HUES64 (cell line): ENCODE results near the gene DSN1.

Source experiments
- H3K27ac ChIP-seq: 2 replicates; pipeline ENCODE4 v1.7.0; 2013; ENCODE audit warnings: low read depth, low read length, inconsistent platforms
- H3K27me3 ChIP-seq: 2 replicates; pipeline ENCODE4 v1.6.1; 2013; ENCODE audit warnings: mild to moderate bottlenecking, low read length; ENCODE audit not compliant: insufficient read depth
- H3K36me3 ChIP-seq: 2 replicates; pipeline ENCODE4 v1.6.1; 2013; ENCODE audit warnings: mild to moderate bottlenecking, low read length; ENCODE audit not compliant: insufficient read depth
- H3K4me1 ChIP-seq: 2 replicates; pipeline ENCODE4 v1.6.1; 2013; ENCODE audit warnings: mild to moderate bottlenecking, low read length, moderate library complexity; ENCODE audit not compliant: insufficient read depth
- H3K4me3 ChIP-seq: 2 replicates; pipeline ENCODE4 v1.5.1; 2013; ENCODE audit warnings: mild to moderate bottlenecking, low read length, moderate library complexity
- H3K9ac ChIP-seq: 2 replicates; pipeline ENCODE4 v1.6.1; 2013; ENCODE audit warnings: mild to moderate bottlenecking, low read depth, low read length
- H3K9me3 ChIP-seq: 2 replicates; pipeline ENCODE4 v1.6.1; 2013; ENCODE audit warnings: low read depth, low read length; ENCODE audit not compliant: insufficient read depth
- WGBS: fragments of 150-250, 120-280 bp; methylation state at CpG from one replicate; pipeline ENCODE4 v1.1.7; 2013; ENCODE audit warnings: missing lambda C conversion rate; 5-methylcytosine and 5-hydroxymethylcytosine counted together

Gene DSN1

DNA sequence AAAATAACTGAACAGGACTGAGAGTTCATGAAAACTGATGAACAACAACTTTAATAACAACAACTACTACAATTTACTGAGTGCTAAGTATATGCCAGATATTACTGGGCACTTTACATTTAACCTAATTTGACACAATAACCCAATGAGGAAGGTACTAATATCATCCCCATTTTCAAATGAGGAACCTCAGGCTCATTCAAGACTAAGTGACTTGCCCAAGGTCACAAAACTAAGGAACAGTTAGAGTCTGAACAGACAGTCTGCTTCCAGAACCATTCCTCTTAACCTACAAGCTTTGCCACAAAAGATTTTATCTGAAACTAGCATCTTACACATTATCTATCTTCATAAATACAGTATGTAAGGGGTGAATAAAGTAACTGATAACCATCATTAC is 17.1 kb downstream of the DSN1 start:
- Histone ChIP-seq H3K27ac (no peak overlapping the region), H3K27me3 (no peaks in the 10 kb centered on the region), H3K9me3 (no peaks in the 10 kb centered on the region), H3K36me3 (peaks cover 73% of the 10 kb centered on the region), H3K4me1 (no peaks in the 10 kb centered on the region), H3K4me3 (no peak overlapping the region), H3K9ac (no peak overlapping the region)

DNA sequence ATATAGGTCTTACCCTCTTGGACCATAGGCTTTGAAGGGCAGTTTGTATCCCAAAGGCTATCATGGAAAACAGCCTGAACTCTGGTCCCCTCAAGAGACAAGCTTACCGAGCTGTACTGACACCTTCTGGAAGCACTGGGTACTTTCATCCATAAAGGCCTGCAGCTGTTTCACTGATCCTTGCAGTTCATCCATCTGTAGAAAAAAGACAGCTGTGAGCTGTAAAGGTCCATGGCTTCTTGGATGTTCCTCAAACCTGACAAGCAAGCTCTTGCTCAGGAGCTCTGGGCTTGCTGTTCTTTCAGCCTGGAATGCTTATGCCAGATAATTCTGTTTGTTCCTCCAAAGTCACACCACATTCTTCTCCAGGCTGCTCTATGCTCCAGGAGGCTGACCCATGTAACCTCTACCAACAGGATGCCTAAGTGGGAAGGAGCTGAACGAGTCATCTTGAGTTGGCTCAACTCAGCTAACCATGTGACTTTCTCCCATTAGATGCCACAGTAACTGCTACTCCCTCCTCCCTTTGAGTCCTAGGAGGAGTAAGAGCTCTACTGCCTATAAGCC is 18.8 kb downstream of the DSN1 start:
- WGBS, result 62% methylated on average over 2 of the region's 2 CpGs
- Histone ChIP-seq H3K4me1 (no peaks in the 10 kb centered on the region), H3K36me3 (peaks cover 68% of the 10 kb centered on the region), H3K27me3 (no peaks in the 10 kb centered on the region), H3K4me3 (no peak overlapping the region), H3K9me3 (no peaks in the 10 kb centered on the region), H3K27ac (no peak overlapping the region), H3K9ac (no peak overlapping the region)

- peaks cover 59% of the 10 kb centered on the region for H3K36me3 ChIP-seq
- no peaks in the 10 kb centered on the region for H3K9me3 ChIP-seq
- 97% methylated on average over 5 of the region's 5 CpGs for WGBS
- no peak overlapping the region for H3K9ac ChIP-seq
- H3K4me3 ChIP-seq, result no peak overlapping the region
- no peaks in the 10 kb centered on the region for H3K27me3 ChIP-seq
- no peak overlapping the region for H3K27ac ChIP-seq
- no peaks in the 10 kb centered on the region for H3K4me1 ChIP-seq
Measured at GRCh38 chr20:36752582-36752981, 21.0 kb downstream of the DSN1 start.

- H3K9ac ChIP-seq, result peak within 1 kb of the TSS; percentile 61
- WGBS, result 5% methylated on average over 63 of the region's 63 CpGs
- H3K4me1 ChIP-seq, result peaks cover 9% of the 10 kb centered on the region
- no peaks in the 10 kb centered on the region for H3K9me3 ChIP-seq
- peaks cover 4% of the 10 kb centered on the region for H3K36me3 ChIP-seq
- H3K27me3 ChIP-seq, result peaks cover 6% of the 10 kb centered on the region; the same call in 1 of the 2 replicates
- peak within 1 kb of the TSS; percentile 67; the same call in 1 of the 2 replicates for H3K27ac ChIP-seq
- peak within 1 kb of the TSS; percentile 96 for H3K4me3 ChIP-seq
Measured at GRCh38 chr20:36745927-36746659, 27.5 kb downstream of the DSN1 start, which contains the start of gene NDRG3. TSS of gene NDRG3 (minus strand) at chr20:36746090. CDS start at chr20:36721735, 24,355 bp downstream.

DNA sequence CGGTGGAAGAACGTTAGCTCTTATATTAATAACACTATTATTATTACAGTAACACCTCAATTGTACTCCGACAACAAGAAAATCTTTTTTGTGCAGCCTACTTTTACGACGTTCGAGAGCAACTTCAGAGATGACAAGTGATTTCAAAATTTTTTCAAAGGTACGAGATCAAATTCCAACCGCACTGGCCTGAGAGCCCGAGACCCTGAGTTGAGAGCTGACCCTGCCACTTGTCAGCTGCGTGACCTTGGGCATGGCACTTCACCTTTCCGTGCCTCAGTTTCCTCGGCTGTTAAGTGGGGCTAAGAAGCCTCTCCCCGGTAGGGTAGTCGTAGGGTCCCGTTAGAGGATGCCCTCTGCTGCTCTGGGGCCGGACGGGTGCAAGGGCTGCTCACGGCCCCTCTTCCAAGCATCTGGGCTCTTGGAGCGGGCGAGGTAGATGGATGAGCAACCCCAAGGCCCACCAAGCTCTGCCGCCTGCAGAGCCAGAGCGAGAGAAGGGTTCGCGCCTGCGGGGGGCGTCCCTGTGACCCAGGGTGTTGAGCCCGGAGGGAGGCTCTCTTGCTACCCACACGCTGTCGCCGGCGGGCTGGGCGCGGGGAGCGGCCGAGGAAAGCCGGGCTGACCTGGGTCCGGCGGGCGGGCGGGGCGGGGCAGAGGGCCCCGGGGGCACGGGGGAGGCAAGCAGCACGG is 28.2 kb downstream of the DSN1 start:
- H3K27ac ChIP-seq, result no peak overlapping the region
- 4% methylated on average over 44 of the region's 44 CpGs for WGBS

GRCh38 chr20:36744764-36745191 is 28.8 kb downstream of the DSN1 start:
- H3K9ac ChIP-seq, result no peak overlapping the region

More for the DNA sequence above, 28.2 kb downstream of the DSN1 start:
- peaks cover 6% of the 10 kb centered on the region; the same call in 1 of the 2 replicates for H3K27me3 ChIP-seq
- no peaks in the 10 kb centered on the region for H3K9me3 ChIP-seq
- peak overlapping the region; percentile 61; the same call in 1 of the 2 replicates for H3K9ac ChIP-seq
- H3K36me3 ChIP-seq, result no peaks in the 10 kb centered on the region
- H3K4me3 ChIP-seq, result peak overlapping the region; percentile 96
- H3K4me1 ChIP-seq, result peaks cover 9% of the 10 kb centered on the region

DNA sequence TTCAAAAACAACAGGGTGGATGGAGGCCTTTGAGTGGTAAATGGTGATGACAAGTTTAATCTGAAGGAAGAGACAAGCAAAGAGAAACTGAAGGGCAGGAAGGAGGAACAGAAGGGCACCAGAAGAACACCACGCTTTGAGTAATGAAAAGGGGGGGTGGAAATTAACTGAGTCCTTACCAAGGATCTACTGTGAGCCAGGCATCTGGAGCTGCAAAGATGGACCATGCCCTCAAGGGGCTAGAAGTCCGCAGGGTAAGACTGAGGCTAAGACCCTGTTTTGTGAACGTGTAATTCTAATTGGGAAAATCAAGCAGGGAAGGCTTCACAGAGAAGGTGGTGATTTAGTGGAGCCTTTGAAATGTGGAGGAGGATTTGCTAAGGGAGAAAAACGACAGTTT is 29.3 kb downstream of the DSN1 start:
- Histone ChIP-seq H3K36me3 (no peaks in the 10 kb centered on the region), H3K9me3 (no peaks in the 10 kb centered on the region), H3K4me1 (peaks cover 9% of the 10 kb centered on the region), H3K9ac (no peak overlapping the region), H3K4me3 (peak overlapping the region; percentile 17), H3K27ac (no peak overlapping the region), H3K27me3 (peaks cover 6% of the 10 kb centered on the region; the same call in 1 of the 2 replicates)
- WGBS, result 68% methylated on average over 4 of the region's 4 CpGs

More at GRCh38 chr20:36744764-36745191, 28.8 kb downstream of the DSN1 start:
- WGBS, result 17% methylated on average over 5 of the region's 8 CpGs
- Histone ChIP-seq H3K4me1 (peaks cover 9% of the 10 kb centered on the region), H3K36me3 (no peaks in the 10 kb centered on the region), H3K9me3 (no peaks in the 10 kb centered on the region), H3K4me3 (peak overlapping the region; percentile 96), H3K27me3 (peaks cover 6% of the 10 kb centered on the region; the same call in 1 of the 2 replicates), H3K27ac (no peak overlapping the region)

- Histone ChIP-seq H3K4me3 (no peak overlapping the region), H3K9me3 (no peaks in the 10 kb centered on the region), H3K4me1 (peaks cover 9% of the 10 kb centered on the region), H3K27ac (no peak overlapping the region), H3K27me3 (peaks cover 6% of the 10 kb centered on the region; the same call in 1 of the 2 replicates), H3K36me3 (no peaks in the 10 kb centered on the region), H3K9ac (no peak overlapping the region)
- WGBS, result 100% methylated on average over 1 of the region's 2 CpGs
Measured at GRCh38 chr20:36742558-36742957, 31.0 kb downstream of the DSN1 start.

GRCh38 chr20:36741072-36741471 is 32.5 kb downstream of the DSN1 start:
- H3K9ac ChIP-seq, result no peak overlapping the region
- 87% methylated on average over 4 of the region's 4 CpGs for WGBS
- peaks cover 6% of the 10 kb centered on the region; the same call in 1 of the 2 replicates for H3K27me3 ChIP-seq
- no peaks in the 10 kb centered on the region for H3K36me3 ChIP-seq
- no peaks in the 10 kb centered on the region for H3K9me3 ChIP-seq
- H3K4me3 ChIP-seq, result no peak overlapping the region
- no peak overlapping the region for H3K27ac ChIP-seq
- H3K4me1 ChIP-seq, result peaks cover 21% of the 10 kb centered on the region

GRCh38 chr20:36737183-36737499 is 36.4 kb downstream of the DSN1 start:
- H3K27ac ChIP-seq, result no peak overlapping the region
- H3K36me3 ChIP-seq, result no peaks in the 10 kb centered on the region
- H3K27me3 ChIP-seq, result no peaks in the 10 kb centered on the region
- H3K4me1 ChIP-seq, result peaks cover 16% of the 10 kb centered on the region; the same call in 1 of the 2 replicates
- H3K4me3 ChIP-seq, result no peak overlapping the region
- H3K9ac ChIP-seq, result no peak overlapping the region
- no peaks in the 10 kb centered on the region for H3K9me3 ChIP-seq
- 77% methylated on average over 6 of the region's 6 CpGs for whole genome bisulfite sequencing
